NCI-H2029 (cell line): Measurements from ENCODE around the gene CPZ.
"Not testable (repeated sequence)": the region's sequence is repeated elsewhere in the genome, so short reads cannot be mapped to it uniquely, and the experiment has no call there.

ENCODE experiments used
- DNase-seq: peaks from one replicate; lab custom pipeline; 2025; lab: John Stamatoyannopoulos, UW

Gene CPZ

DNA sequence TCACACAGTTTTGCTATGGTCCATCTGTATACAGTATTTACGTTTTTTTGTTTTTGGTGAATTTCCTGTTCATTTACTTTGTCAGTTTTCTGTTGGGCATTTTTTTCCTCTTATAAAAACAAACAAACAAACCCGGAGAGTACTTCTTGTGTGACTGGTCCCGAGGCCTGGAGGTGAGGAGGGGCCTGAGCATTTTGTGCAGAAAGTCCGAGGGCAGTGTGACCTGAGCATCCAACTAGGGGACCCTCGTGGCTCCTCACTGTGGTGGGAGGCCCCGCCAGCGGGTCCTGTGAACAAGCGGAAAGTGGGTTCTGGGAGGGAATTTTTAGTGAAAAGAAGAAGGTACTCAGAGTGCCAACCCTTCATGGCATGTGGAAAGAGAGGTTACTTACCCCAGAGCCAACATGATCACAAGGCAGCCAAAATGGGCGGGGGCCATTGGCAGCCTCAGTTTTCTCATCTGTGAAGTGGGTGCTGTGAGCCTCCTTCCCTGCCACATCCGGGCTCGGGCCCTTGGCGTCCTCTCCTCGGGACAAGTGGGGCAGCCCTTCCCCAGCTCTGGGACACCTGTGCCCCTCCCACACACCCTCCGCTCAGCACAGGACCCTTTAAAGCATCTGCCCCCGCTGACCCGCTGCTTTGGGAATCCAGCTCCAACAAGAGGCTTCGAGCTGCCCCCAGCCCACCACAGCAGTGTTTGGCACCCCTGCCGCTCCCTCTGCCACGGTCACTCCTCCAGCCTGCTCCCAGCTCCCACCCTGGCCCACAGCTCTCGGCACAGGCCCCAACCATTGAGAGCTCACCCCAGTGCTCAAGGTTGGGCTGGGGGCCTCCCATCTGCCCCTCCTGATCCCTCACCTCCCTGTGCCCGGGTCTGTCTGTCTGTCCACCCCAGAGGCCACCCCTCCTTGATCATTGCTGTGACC, 35.2 kb upstream of the CPZ start:
- DNase-seq, result no peak

DNA sequence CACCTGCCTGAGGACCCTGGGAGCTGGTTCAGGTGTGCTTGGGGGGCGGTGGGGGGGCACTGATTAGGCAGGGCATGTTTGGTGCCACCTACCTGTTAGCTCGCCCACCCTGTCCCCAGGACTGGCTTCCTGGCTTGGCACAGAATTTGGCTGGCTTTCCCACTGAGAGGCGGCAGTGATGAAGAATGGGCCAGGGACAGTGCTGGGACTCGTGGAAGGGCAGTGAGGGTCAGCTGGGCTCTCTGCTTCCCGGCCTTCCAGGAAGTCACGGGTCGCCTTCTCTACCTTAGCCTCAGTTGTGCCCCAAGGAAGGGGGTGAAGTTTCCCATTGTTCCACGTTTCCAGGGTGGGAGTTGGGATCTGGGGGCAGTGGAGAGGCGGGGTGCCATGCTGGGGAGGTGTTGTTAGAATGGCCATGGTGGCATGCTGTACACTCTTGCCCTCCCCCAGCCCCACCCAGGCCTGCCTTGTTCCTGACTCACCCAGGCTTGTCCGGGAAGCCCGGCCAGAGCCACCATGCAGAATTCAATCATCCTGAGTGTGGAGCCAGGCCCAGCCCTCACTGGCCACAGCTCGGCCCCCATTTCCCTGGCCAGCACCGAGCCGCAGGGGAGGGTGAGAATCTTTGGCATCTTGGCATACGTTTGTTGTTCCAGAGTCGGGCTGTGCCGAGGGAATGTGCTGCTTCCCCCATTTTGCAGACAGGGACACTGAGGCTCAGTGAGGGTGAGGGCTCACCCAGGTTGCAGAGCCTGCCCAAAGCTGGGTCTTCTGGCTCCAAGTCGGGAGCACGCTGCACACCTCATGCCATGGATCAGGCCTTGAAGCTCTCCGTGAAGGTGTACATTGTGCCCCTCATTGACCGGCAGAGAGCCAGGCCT, 34.2 kb upstream of the CPZ start:
- no peak for DNase-seq

GRCh38 chr4:8559011-8559410, 33.6 kb upstream of the CPZ start:
- DNase-seq, result no peak

DNA sequence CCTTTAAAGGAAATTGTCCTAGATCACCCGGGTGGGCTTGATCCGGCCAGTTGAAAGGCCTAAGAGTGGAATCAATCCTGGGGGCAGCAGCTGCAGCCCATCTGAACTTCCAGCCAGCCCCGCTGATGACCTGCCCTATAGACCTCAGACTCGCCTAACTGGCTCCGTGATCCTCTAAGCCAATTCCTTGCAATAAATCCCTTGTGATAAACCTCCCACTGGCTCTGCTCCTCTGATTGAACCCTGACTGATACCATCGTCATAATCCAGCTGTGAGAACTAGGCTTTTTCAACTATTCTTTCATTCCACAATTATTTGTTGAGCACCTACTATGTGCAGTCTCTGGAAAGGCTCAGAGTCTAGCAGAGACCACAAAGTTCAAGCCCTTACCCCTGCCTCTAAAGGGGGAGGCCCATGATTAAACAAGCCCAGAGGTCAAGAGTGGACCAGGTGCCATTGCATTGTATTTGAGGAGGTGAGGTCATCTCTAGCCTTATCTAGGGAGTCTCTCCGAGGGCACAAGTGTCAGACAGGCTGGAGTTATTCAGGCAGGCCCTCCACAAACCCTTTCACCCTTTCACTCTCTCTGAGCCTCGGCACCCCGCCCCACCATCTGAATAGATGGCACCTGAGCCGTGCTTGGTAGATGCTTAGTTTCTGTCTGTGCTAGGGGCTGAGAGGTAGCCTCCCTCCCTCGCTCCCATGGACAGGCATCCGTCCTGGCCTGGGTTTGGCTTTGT, 32.9 kb upstream of the CPZ start:
- no peak for DNase-seq

DNA sequence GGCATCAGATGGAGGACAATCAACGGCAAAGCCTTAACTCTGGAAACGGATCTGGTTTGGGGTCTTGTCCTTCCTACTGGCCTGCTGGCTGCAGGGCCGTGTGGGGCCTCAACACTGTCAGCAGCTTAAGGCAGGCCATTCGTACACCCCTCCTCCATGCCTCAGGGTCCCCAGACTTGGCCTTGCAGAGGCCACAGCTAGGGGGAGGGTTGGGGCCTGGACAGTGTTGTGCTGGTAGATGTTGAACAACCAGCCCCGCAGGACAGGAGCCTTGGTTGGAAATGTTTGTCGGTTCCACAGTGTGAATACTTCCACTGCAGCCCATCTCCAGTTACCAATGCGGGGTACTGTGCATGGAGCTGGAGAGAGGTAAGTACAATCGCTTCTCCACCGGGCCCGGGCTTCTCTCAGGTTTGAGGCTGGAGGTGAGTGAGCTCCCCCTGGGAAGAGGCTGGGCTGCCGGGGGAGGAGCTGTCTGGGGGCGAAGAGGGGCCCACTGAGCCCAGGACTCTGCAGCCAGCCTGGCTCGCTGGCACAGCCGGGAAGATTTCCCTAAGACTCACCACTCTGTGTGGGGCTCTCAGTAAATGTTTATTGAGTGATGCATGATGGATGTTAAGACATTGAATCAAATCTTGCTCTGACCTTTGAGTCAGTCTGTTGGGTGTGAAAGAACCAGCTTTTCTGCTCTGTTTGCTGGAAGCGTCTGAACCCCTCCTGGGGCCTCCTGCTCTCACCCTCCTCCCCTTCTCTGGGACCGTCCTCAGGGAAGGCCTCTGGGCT, 32.1 kb upstream of the CPZ start:
- DNase-seq, result no peak

DNA sequence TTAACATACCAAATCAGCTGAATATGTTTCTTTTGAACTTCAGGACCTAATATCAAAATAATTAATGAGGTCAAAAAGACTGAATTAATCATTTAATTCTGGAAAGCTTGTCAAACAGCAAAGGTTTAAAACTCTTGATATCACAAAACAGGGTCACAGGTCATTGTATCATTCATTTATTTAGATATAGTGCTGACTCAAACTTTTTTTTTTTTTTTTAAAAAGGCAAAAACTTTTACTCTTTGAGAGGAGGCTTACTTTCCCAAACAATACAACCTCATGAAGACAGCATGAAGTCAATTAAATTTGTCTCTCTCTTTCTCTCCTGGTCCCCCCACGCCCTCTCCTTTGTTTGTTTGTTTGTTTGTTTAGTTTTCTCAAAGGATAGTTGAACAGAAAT, 28.0 kb upstream of the CPZ start:
- no peak for DNase-seq

DNA sequence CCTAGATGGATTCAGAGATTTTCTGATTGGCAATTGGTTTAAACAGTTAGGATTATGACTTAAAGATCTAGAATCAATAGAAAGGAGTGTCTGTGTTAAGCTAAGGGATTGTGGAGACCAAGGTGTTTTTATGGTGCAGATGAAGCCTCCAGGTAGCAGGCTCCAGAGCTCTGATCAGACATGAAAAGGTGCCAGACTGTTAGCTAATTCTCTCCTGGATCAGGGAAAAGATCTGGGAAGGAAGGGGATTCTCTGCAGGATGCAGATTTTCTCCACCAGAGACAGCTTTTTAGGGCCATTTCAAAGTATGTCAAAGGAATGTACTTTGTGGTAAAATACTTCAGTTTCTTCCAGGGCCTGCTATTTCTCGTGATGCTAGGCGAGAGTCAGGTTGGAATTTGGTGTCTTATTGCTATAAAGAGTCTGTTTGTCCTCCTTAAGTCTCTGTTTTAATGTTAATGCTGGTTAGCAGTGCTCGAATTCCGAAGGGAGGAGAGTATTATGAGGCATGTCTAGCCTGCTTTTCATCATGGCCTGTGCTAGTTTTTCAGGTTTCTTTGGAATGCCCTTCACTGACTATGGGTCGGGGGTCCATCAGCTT, 24.4 kb upstream of the CPZ start:
- no peak for DNase-seq

DNA sequence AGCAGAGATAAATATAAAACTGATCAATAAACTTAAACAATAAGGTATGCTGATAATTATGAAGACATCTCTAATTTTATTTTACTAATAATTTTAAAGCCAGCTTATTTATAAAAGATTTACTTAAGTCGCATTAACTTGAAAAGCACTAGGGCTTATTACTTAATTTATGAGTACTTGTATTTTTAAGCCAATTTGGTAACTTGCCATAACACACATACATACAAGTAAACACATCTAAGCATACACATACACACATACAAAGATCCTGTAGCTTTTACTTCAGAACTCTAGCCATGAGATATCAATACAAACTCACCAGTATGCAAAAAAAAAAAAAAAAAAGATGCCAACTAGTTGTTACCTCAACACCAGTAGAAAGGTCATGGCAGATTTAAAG, 22.4 kb upstream of the CPZ start:
- DNase-seq, result no peak

- DNase-seq, result no peak
Observed at GRCh38 chr4:8571702-8572685, 20.6 kb upstream of the CPZ start.

DNA sequence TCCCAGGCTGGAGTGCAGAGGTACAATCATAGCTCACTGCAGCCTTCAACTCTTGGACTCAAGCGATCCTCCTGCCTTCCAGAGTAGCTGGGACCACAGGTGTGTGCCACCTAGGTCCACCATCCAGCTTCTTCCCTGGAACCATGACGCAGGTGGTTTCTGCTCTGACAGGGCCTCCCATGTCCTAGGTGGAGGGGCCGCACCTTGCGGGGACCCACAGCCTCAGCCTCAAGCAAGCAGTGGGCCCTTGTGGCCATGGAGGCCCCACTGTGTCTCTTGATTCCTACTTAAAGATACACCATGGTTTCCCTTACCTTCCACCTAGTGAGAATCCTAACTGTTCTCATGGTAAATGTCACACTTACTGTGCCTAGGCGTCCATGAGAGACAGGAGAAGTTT, 19.3 kb upstream of the CPZ start:
- no peak for DNase-seq

- DNase-seq, result no peak
Observed at GRCh38 chr4:8574796-8575370, 17.7 kb upstream of the CPZ start.

DNA sequence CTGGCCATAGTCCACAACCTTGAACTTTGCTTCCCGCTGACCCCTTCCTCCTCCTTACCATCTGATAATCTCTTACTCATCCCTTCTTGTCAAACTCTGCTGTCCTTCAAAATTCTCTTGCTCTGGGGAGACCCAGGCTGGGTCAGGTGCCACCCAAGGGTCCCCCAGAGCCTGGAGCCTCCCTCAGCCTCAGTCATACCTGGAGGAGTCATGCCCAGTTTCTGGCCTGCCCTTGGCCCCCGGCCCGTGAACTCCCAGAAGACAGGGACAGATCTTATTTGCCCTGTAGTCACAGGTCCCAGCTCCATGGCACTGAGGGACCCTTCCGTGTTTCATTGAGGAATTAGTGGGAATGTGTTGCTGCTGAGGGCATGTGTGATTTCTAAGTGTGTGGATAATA, 17.1 kb upstream of the CPZ start:
- DNase-seq, result no peak

DNA sequence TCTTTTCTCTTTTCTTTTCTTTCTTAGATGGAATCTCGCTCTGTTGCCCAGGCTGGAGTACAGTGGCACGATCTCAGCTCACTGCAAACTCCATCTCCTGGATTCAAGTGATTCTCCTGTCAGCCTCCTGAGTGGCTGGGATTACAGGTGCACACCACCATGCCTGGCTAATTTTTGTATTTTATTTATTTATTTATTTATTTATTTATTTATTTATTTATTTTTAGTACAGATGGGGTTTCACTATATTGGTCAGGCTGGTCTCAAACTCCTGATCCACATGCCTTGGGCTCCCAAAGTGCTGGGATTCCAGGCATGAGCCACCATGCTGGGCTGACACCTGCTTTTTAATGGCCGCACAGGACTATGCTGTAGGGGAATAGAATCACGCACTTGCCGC, 16.0 kb upstream of the CPZ start:
- DNase-seq, result not testable (repeated sequence)

- DNase-seq, result no peak
Observed at GRCh38 chr4:8577046-8577445, 15.5 kb upstream of the CPZ start.

GRCh38 chr4:8577972-8578371, 14.6 kb upstream of the CPZ start:
- DNase-seq, result no peak

- DNase-seq, result no peak
Observed at GRCh38 chr4:8578717-8579116, 13.8 kb upstream of the CPZ start.

GRCh38 chr4:8579526-8580320, 12.8 kb upstream of the CPZ start:
- DNase-seq, result no peak

- no peak for DNase-seq
Observed at GRCh38 chr4:8580321-8581093, 12.1 kb upstream of the CPZ start, which contains the start of gene GPR78. TSS of gene GPR78 (plus strand) at chr4:8580392. CDS start at chr4:8580983, 591 bp downstream.
